ENCODE results near the gene ARNT2. TPM values are rescaled to one million over a fixed set of nuclear protein-coding genes. Genes with fewer than 3 reads are reported as not detected.

The ARNT2 gene
- total and polyA plus RNA-seq, 2 of the 13 experiments (the other 11 are each of a cell fraction or from before 2014, with no cell fraction given) = 0.69 to 1.7 TPM

GRCh38 chr15:80459380-80459779, 55.2 kb downstream of the ARNT2 start (continued):
- TF ChIP-seq, protein P1, sequence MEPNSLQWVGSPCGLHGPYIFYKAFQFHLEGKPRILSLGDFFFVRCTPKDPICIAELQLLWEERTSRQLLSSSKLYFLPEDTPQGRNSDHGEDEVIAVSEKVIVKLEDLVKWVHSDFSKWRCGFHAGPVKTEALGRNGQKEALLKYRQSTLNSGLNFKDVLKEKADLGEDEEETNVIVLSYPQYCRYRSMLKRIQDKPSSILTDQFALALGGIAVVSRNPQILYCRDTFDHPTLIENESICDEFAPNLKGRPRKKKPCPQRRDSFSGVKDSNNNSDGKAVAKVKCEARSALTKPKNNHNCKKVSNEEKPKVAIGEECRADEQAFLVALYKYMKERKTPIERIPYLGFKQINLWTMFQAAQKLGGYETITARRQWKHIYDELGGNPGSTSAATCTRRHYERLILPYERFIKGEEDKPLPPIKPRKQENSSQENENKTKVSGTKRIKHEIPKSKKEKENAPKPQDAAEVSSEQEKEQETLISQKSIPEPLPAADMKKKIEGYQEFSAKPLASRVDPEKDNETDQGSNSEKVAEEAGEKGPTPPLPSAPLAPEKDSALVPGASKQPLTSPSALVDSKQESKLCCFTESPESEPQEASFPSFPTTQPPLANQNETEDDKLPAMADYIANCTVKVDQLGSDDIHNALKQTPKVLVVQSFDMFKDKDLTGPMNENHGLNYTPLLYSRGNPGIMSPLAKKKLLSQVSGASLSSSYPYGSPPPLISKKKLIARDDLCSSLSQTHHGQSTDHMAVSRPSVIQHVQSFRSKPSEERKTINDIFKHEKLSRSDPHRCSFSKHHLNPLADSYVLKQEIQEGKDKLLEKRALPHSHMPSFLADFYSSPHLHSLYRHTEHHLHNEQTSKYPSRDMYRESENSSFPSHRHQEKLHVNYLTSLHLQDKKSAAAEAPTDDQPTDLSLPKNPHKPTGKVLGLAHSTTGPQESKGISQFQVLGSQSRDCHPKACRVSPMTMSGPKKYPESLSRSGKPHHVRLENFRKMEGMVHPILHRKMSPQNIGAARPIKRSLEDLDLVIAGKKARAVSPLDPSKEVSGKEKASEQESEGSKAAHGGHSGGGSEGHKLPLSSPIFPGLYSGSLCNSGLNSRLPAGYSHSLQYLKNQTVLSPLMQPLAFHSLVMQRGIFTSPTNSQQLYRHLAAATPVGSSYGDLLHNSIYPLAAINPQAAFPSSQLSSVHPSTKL (CRISPR knock-in tag; IDR thresholded peaks at IDR 0.05) = 0 out of 2 replicates have a peak, but pooled peaks have one; percentile 45
- no peak for TF ChIP-seq SPEN (CRISPR knock-in tag; IDR thresholded peaks at IDR 0.05; ENCODE audit: low read depth)
- TF ChIP-seq ZSCAN22 (CRISPR knock-in tag; IDR thresholded peaks at IDR 0.05) = no peak
- TF ChIP-seq LBX2 (CRISPR knock-in tag; IDR thresholded peaks at IDR 0.05; ENCODE audit: borderline replicate concordance) = no peak
- peak; percentile 23; the same call in 1 of the 2 replicates for TF ChIP-seq CEBPB (IDR thresholded peaks at IDR 0.05; ENCODE audit: borderline replicate concordance, low read depth, low read length)
- TF ChIP-seq, protein P2, sequence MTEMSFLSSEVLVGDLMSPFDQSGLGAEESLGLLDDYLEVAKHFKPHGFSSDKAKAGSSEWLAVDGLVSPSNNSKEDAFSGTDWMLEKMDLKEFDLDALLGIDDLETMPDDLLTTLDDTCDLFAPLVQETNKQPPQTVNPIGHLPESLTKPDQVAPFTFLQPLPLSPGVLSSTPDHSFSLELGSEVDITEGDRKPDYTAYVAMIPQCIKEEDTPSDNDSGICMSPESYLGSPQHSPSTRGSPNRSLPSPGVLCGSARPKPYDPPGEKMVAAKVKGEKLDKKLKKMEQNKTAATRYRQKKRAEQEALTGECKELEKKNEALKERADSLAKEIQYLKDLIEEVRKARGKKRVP (CRISPR knock-in tag; IDR thresholded peaks at IDR 0.05) = no peak
- TF ChIP-seq TIGD3 (CRISPR knock-in tag; IDR thresholded peaks at IDR 0.05; ENCODE audit: borderline replicate concordance) = no peak
- TF ChIP-seq ZBTB21 (CRISPR knock-in tag; IDR thresholded peaks at IDR 0.05) = peak; percentile 79; the same call in 1 of the 2 replicates
- no peak for TF ChIP-seq HNF1A (IDR thresholded peaks at IDR 0.05; ENCODE audit: low read depth)
- no peak for TF ChIP-seq HNF1A (CRISPR knock-in tag; IDR thresholded peaks at IDR 0.05; ENCODE audit: borderline replicate concordance)
- no peak for TF ChIP-seq PHF8 (CRISPR knock-in tag; IDR thresholded peaks at IDR 0.05)
- no peak for TF ChIP-seq NCOA5 (CRISPR knock-in tag; IDR thresholded peaks at IDR 0.05)

Data from HepG2 (cell line).